NCI-H524 (cell line): ENCODE data around the gene TSPAN4.

Source experiments
- DNase-seq, 2 experiments: peaks; one replicate each; lab custom pipeline; 2025; lab: John Stamatoyannopoulos, UW

The TSPAN4 gene

GRCh38 chr11:865462-866430, 23.1 kb downstream of the TSPAN4 start:
- no peak for DNase-seq

- no peak for DNase-seq
Measured at GRCh38 chr11:866481-866880, 23.8 kb downstream of the TSPAN4 start.

DNA sequence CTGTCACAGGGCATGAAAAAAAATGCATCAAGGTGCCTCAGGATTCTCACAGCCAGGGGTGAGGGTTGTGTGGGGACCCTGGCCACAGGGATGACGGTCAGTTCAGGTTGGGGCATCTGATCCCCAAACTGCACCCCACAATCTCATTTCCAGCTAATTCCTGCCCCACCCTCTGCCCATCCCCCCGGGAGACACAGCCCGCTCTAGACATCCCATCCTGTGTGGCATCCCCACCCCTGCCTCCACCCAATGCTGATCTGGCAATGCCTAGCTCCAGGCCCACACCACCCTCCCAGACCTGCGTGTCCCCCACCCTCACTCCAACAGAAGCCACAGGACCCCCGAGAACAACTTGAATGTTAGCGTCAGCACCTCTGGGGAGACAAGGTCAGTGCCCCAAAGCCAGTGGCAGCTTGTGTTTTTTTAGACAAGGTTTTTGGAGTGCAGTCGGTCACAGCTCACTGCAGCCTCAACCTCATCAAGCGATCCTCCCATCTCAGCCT, 25.3 kb downstream of the TSPAN4 start:
- no peak for DNase-seq

GRCh38 chr11:868394-868793, 25.7 kb downstream of the TSPAN4 start:
- DNase-seq = no peak

DNA sequence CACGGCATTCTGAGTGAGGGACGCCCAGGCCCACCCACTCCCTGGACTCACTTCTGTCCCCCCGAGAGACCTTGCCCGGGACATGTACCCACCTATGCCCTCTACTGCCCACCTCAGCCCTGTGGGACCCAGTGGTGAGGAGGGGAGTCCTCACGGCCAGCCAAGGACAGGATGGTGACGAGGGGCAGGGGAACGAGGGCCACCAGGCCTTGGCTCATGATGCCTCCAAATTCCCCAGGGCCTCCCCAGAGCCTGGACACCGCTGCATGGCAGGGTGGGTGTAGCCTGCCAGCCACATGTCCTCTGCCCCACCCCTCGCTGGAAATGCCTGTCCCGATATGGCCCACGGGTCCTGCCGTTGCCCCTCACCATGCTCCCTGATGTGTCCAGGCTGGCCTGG, 26.1 kb downstream of the TSPAN4 start:
- no peak for DNase-seq

- DNase-seq = no peak
Measured at GRCh38 chr11:869399-870126, 26.9 kb downstream of the TSPAN4 start.

- DNase-seq = no peak
Measured at GRCh38 chr11:870127-870413, 27.4 kb downstream of the TSPAN4 start.

DNA sequence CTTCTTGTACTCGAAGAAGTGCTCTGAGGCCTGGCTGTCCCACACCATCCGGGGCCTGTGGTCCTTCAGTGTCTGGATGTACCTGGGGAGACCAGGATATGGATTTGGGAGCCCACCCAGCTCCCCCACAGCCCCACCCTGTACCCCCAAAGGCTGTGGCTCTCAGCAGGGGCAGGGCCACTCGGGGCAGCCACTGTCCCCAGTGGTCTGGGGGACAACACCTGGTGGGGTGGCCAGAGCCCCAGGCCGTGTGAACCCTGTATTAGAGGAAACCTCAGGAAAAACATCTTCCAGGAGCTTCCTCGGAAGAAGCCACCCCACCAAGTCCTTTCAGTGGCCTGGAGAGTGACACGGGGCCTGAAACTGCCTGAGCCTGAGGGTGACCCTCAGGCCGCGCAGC, 27.8 kb downstream of the TSPAN4 start:
- DNase-seq = no peak

GRCh38 chr11:871472-871871, 28.8 kb downstream of the TSPAN4 start:
- DNase-seq = no peak

DNA sequence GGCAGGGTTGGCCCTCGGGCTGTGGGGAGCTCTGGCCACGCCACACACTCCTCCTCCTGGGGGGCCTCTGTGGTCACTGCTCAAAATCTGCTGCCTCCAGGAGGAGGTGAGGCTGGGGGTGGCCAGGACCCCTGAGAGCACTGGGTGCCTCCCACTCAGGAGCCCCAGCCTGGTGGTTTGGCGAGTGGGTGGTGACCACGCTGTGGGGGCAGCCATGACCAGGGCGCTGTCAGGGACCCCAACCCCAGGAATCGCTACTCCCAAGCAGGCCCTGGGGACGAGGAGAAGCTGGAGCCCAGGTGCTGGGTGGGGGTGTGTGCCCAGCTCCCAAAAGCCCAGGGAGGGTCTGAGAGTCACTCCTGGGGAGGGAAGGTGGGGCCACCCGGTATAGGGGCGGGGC, 30.1 kb downstream of the TSPAN4 start:
- DNase-seq = no peak

DNA sequence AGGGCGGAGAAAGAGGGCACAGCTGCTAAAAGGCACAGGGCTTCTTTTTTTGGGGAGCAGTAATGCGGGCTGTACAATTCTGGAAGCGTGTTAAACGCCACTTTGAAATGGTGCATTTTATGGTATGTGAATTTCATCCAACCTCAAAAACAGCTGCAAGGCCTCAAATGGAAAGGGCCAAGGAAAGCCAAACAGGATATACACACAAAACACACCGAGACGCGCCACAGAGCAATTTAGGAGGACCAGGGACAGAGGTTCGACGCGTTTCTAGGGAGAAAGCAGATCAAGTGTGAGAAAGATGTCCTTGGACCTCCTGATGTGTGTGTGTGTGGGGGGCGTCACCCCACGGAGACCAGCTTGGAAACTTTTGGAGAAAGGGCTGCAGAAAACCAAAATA, 31.1 kb downstream of the TSPAN4 start:
- DNase-seq = no peak

DNA sequence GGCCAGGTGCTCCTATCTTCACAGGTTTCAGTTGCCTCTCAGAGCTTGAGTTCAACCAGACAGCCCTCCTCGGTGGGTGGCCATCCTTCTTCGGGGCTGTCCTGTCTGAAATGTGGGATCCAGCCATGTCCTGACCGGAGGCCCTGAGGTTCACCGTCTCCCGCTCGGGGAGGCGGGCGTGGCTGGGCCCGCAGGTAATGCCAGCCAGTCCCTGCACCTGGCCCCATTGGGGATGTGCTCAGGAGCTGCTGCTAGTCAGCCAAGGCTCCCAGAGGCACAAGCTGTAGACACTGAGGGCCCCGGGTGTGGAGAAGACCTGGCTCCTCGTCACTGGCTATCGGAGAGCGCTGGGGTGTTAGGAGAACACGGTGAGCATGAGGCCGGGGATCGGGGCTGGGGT, 32.6 kb downstream of the TSPAN4 start:
- DNase-seq = no peak

DNA sequence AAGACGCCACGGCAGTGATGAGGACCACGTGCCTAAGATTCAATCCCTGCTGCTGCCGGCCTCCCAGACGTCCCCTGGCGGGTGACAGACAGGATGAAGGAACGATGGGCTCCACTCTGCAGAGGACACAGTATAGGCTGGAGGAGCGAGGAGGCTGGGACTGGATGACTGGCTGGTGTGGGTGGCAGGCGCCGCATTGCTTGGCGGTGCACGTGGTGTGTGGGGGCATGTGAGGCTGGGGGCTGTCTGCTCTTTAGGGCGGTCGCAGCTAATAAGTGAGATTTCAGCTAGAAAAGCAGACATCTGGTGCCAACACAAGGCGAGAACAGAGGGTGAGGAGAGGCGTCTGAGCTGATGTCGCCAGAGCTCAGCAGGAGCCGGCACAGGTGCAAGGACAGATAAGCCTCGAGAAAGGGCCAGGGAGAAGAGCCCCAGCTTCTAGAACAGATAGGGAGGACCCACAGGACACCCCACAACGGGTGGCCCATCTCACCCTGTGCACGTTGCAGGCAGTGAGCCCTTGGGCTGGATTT, 33.2 kb downstream of the TSPAN4 start:
- peak; percentile 74 to 83 for DNase-seq

GRCh38 chr11:876545-876944, 33.9 kb downstream of the TSPAN4 start:
- peak; percentile 72 to 75 for DNase-seq

DNA sequence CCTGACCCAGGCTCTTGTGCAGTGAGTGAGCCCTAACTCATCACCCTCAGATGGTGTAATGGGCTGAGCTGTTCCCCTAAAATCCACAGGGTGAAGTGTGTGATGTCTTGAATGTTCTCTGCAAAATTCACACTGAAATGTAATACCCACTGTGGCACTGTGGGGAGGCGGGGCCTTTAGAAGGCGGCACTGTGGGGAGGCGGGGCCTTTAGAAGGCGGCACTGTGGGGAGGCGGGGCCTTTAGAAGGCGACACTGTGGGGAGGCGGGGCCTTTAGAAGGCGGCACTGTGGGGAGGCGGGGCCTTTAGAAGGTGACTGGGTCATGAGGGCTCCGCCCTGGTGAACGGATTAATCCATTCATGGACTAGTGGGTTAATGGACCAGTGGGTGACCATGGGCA, 34.9 kb downstream of the TSPAN4 start:
- no peak for DNase-seq

- no peak for DNase-seq
Measured at GRCh38 chr11:880447-880846, 37.8 kb downstream of the TSPAN4 start.

GRCh38 chr11:882596-882995, 39.9 kb downstream of the TSPAN4 start:
- no peak for DNase-seq

DNA sequence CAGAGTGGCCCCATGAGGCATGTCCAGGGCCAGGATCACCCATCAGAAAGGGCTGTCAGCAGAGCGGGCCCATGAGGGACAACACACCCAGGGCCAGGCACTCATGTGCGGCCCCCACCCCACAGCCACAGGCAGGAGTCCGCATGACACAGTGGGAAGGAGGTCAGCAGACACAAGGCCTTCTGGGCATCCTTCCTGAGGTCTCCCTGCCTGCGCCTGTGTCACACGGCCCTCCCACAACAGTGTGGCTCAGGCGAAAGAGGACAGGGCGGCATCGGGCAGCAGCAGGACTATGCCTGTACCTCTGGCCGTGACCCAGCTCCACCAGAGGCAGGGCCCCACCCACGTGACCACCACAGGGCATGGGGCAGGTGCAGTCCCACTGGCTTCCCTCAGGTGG, 40.9 kb downstream of the TSPAN4 start:
- no peak for DNase-seq

- DNase-seq = no peak
Measured at GRCh38 chr11:884578-885070, 42.0 kb downstream of the TSPAN4 start.

DNA sequence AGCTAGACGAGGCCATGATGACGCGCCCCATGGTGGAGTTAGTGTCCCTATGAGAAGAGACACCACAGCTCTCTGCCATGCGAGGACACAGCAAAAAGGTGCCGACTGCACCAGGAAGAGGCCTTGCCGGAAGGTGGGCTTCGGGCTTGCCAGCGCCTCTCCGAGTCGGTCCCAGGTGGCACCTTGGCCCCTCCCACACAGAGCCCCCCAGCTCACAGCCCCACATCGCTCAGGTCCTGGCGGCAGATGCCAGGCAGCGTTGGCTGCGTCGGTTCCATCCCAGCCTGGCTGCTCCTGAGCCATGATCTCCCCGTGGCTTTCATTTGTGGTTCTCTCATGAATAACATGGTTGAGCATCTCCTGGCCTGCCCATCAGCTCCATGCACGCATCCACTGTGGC, 43.9 kb downstream of the TSPAN4 start:
- no peak for DNase-seq

DNA sequence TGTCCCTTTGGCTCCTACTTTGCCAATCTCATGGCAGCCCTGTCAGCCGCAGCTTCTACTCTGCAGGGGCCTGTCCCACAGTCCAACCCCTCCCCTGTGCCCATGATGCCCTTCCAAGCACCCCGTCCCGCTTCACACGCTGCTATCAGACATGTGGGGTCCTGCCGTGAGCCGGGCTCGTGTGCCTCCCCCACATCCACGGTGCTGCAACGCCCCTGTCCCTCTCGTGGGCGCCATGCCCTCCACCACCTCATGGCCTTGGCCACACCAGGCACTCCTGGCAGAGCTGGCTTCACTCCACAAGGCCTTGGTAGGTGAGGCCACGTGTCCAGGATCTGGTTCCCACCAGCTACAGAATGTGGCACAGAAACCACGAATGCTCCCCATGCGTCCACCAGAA, 44.9 kb downstream of the TSPAN4 start:
- DNase-seq = no peak

DNA sequence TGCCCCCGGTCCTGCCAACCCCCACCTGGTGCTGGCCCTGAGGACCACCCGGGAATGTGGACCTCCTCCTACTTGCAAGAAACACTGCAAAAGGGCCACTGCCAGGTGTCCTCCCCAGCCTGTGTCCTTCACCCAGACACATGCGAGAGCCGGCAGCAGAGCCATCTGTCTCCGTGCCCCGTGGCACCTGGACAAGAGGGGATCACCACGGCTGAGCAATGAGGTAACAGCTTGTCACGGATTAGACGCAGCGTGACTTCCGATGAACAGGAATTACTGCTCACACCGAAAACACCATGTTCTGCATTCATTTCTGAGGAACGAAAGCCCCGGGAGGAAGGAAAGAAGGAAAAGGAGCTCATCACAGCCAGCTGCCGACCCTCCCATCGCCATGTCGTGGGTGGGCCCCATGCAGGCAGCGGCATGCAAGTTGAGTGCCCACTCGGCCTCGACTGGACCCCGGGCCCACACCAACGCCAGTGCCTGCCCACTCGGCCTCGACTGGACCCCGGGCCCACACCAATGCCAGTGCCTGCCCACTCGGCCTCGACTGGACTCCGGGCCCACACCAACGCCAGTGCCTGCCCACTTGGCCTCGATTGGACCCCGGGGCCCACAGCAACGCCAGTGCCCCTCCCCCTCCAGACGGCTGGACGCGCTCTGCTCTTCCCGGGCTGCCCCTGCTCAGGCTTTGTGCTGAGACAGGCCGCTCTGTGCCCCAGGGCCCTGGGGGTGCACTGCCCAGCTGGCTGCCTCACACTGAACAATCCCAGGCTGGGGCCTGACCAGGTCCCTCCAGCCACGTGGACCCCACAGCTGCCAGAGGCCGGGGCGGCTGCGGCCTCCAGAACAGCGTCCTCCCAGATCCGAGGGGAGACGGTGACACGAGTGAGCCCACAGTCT, 45.9 kb downstream of the TSPAN4 start:
- peak; percentile 93 to 98 for DNase-seq
